Body of pancreas (tissue), 4 donors: ENCODE data around the gene IL18R1.

ENCODE experiments used
- CTCF ChIP-seq, 7 experiments: fragments of 450-650 bp in 4 of 7; fragments of 200-600 bp in 3 of 7; sonication (generic) in 3 of 7; IDR thresholded peaks; one replicate each; pipeline ENCODE4 v1.5.1; 2016 to 2019; ENCODE audit warnings: antibody characterized with exemption in 7 of 7
- POLR2A ChIP-seq, 3 donors: fragments of 450-650 bp; IDR thresholded peaks; one replicate each; pipeline ENCODE4 v1.6.1; 2016; ENCODE audit warnings: antibody characterized with exemption in 3 of 3, mild to moderate bottlenecking in 2 of 3

- TF ChIP-seq CTCF (IDR thresholded peaks at IDR 0.05): no peak
- no peak for TF ChIP-seq POLR2A (IDR thresholded peaks at IDR 0.05)
Measured at GRCh38 chr2:102367331-102367971, 11.9 kb downstream of the IL18R1 start.
